Astrocyte of the spinal cord (primary cell): ENCODE measurements around the gene MUC15.
A peak's percentile ranks its signal among the peaks of the same experiment; 100 is the strongest.

Experiments
- DNase-seq: peaks from one replicate; pipeline ENCODE4 v3.0.0; 2011; ENCODE audit warnings: low read depth, low spot score
- H3K4me3 ChIP-seq: 2 replicates; pipeline ENCODE4 v1.5.1; 2011; ENCODE audit warnings: low read depth, mild to moderate bottlenecking, low read length, moderate library complexity
- CTCF ChIP-seq: IDR thresholded peaks from 2 replicates; pipeline ENCODE4 v1.5.1; 2012; ENCODE audit warnings: low read depth, mild to moderate bottlenecking, low read length, inconsistent platforms
- in situ Hi-C: cut with HindIII; loops from 2 replicates; pipeline ENCODE4 v1.10.0; 2017; ENCODE audit warnings: low sequenced_read_pairs

MUC15 gene

DNA sequence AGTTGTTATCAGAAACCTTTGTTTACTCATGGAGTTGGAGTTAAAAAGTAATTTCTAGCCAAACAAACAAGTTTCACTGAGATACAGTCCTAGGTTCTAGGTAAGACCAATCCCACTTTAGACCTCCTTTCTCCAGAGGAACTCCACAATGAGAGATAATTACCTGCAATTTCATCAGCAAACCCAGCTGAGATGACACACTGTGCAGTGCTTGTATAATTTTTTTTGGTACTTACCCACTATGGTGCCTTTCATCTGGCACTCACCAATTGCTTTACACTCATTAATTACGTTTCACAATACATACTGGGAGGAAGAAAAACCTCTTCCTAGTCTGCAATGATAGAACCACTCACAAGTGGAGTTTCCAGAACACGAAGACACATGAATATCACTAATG lies 1.8 kb upstream of the MUC15 start:
- no peak for TF ChIP-seq CTCF
- no peak overlapping the region for H3K4me3 ChIP-seq
- in situ Hi-C loops = no loop called here
- DNase-seq = no peak

DNA sequence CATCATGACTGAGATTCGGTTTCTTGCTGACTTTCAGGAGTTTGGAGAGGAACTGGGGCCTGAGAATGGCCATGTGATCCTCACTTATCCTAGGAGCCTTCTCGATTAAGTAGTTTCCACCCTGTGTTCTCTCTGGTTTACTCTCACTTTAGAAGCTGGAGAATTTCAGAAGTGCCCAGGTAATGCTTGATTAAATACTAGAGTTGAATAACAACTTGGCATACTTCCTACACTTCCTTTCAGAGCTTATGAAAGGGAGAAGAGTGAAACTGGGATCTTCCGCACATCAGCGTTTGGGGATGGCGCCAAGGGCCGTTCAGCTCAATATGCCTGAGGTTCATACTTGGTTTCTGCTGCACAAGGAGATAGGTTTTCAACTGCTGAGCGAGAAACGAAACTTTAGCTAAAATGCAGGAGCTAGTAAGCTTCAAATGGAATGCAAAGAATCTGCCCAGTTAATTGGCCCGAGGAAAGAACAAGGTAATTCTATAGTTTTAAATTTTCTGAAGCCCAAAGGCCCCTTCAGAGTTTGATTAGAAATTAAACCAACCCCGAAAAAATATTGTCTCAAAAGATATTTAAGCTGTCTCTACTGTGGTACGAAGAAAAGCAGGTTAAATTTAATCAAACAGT lies 823 bp upstream of the MUC15 start:
- no peak overlapping the region for H3K4me3 ChIP-seq
- in situ Hi-C loops = no loop called here
- TF ChIP-seq CTCF = no peak
- DNase-seq = no peak

DNA sequence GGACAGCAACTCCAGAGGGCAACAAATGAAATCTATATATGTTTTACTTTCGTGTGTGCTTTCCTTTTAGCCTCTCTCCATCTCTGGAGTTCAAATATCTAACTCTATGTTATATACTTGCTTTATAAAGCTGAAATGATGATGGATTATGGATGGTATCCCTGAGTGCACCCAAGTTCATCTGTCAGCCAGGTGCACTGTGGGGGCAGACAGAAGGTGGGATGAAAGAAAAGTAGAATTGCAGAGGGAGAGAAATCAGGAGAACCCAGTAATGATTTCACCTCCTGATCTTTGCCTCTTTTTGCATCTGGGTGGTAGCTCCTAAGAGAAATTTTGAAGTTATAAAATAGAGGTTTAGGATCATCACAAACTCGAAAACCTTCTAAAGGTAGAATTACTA lies 2.4 kb downstream of the MUC15 start:
- TF ChIP-seq CTCF = no peak
- H3K4me3 ChIP-seq = no peak overlapping the region
- DNase-seq = no peak
- in situ Hi-C loops = no loop called here

DNA sequence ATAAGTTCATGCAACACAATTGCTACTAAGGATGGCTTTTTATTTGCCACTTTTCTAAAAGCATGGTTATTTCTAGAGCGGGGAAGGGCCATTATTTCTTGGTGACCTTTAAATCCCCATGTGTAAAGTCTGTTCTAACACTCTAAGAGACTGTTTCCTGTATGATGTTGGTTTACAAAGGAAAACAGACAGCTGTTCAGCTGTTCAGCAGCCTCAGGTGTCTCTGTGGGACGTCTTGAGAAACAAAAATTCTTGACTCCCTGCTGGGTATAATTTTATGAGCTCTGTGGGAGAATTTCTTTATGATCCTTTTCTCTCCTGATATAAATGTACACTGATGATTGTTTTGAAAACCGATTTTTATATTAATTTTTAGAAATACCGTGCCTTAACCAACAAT lies 13.9 kb downstream of the MUC15 start:
- DNase-seq = peak; percentile 5
- no peak for TF ChIP-seq CTCF
- H3K4me3 ChIP-seq = no peak overlapping the region
- in situ Hi-C loops = no loop called here

DNA sequence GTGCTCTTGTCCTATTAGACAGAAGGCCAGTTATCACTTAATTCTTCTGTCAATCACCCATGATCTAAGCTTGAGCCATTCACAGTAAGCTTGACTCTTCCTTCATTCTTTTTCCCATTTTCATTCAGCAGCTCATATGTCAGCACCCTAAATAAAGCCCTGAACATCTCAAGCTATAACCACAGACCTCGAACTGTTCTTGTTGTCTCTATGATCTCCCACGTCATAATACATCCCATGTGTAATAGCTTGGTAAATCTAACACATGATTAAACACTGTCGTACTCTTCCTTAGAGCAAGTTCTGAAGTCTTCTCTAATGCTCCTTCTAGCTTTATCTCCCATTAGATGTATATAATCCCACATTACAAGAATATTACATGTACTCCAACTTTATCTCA lies 14.4 kb downstream of the MUC15 start:
- no peak for TF ChIP-seq CTCF
- in situ Hi-C loops = no loop called here
- H3K4me3 ChIP-seq = no peak overlapping the region
- DNase-seq = peak; percentile 16

GRCh38 chr11:26556582-26556981 lies 15.5 kb downstream of the MUC15 start:
- in situ Hi-C loops = no loop called here
- no peak overlapping the region for H3K4me3 ChIP-seq
- no peak for TF ChIP-seq CTCF
- DNase-seq = no peak

- no peak for DNase-seq
- TF ChIP-seq CTCF = no peak
- in situ Hi-C loops = no loop called here
- H3K4me3 ChIP-seq = no peak overlapping the region
These were observed 17.6 kb downstream of the MUC15 start for GRCh38 chr11:26554455-26554854.
